Measurements from ENCODE around the gene CZIB.

Gene CZIB

DNA sequence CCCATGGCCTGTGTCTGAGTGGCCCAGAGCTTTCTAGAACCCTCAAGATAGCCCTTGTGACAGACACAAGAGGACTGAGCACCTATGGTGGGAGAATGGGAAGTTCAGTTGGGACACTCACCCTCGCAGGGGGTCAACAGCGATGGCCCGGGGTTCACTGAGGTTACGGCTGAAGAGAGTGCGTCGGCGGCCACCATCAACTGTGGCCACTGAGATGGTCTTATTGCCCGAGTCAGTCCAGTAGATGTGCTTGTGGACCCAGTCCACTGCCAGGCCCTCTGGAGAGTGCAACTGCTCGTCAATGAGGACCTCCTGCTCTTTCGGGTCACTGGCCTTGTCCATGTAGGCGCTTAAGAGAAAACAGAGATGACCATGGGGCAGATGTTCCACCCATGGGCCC lies 43.6 kb upstream of the CZIB start:
- Histone ChIP-seq H3K27me3 (ENCODE audit: insufficient read depth, poor library complexity, severe bottlenecking) (no peaks in the 10 kb centered on the region), H3K9me3 (ENCODE audit: severe bottlenecking) (no peaks in the 10 kb centered on the region), H3K27ac (ENCODE audit: poor library complexity, severe bottlenecking) (no peak overlapping the region), H3K36me3 (ENCODE audit: low read depth) (peaks cover 84% of the 10 kb centered on the region), H3K4me1 (ENCODE audit: insufficient read depth, poor library complexity, severe bottlenecking) (no peaks in the 10 kb centered on the region), H3K4me3 (ENCODE audit: severe bottlenecking) (no peak overlapping the region)
- no peak for DNase-seq (ENCODE audit: low spot score)
- no peak for ATAC-seq (ENCODE audit: low read depth)
- TF ChIP-seq, protein P1, sequence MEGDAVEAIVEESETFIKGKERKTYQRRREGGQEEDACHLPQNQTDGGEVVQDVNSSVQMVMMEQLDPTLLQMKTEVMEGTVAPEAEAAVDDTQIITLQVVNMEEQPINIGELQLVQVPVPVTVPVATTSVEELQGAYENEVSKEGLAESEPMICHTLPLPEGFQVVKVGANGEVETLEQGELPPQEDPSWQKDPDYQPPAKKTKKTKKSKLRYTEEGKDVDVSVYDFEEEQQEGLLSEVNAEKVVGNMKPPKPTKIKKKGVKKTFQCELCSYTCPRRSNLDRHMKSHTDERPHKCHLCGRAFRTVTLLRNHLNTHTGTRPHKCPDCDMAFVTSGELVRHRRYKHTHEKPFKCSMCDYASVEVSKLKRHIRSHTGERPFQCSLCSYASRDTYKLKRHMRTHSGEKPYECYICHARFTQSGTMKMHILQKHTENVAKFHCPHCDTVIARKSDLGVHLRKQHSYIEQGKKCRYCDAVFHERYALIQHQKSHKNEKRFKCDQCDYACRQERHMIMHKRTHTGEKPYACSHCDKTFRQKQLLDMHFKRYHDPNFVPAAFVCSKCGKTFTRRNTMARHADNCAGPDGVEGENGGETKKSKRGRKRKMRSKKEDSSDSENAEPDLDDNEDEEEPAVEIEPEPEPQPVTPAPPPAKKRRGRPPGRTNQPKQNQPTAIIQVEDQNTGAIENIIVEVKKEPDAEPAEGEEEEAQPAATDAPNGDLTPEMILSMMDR (IDR thresholded peaks at IDR 0.05; ENCODE audit: poor library complexity, severe bottlenecking): no peak

DNA sequence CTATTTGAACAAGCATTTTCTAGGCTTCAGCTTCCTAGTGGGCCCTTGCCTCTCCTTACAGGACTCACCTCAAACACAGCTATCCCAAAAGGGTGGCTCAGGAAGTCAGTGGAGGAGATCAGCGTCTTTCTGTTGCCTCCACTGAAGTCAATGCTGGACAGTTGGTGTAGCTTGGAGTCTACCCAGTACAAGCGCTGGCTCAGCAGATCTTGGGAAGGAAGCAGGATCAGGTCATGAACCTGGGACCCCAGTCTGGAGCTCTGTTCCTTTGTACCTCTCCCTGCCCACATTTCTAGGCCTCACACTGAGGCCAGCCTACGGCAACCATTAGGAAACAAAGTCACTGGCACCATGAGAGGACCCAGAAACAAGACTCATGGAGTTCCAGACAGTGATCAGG lies 41.6 kb upstream of the CZIB start:
- H3K9me3 ChIP-seq (ENCODE audit: severe bottlenecking): no peaks in the 10 kb centered on the region
- no peak for DNase-seq (ENCODE audit: low spot score)
- H3K27me3 ChIP-seq (ENCODE audit: insufficient read depth, poor library complexity, severe bottlenecking): no peaks in the 10 kb centered on the region
- no peak overlapping the region for H3K27ac ChIP-seq (ENCODE audit: poor library complexity, severe bottlenecking)
- H3K4me1 ChIP-seq (ENCODE audit: insufficient read depth, poor library complexity, severe bottlenecking): no peaks in the 10 kb centered on the region
- TF ChIP-seq, protein P1 (IDR thresholded peaks at IDR 0.05; ENCODE audit: poor library complexity, severe bottlenecking): no peak
- no peak for ATAC-seq (ENCODE audit: low read depth)
- H3K4me3 ChIP-seq (ENCODE audit: severe bottlenecking): no peak overlapping the region
- peaks cover 91% of the 10 kb centered on the region for H3K36me3 ChIP-seq (ENCODE audit: low read depth)

DNA sequence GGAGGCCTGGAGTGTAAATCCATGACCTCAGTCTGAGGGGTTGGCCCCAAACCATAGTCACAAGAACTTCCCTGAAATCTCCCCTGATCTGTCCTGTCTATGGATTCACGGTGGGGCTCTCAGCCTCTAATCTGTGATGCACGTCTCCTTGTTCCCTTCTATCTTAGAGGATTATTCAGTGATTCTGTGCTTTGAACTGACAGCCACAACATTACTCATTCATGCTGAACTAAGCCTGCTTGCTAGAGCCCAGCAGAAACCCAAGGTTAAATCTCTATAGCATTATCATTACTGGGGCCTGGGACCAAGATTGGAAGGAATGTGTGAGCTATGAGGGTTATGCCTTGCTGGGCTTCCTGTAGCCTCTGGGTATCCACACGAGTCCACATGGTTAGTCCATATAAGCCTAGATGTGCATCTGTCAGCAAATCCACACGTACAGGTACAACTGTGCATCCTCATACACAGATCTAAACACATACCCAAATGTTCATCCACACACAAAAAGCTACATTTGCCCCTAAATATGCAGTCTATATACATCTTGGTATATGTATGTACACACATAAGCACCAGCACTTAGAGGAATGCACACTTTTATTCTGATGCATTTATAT lies 40.3 kb upstream of the CZIB start:
- TF ChIP-seq, protein P1 (IDR thresholded peaks at IDR 0.05; ENCODE audit: poor library complexity, severe bottlenecking): no peak
- peaks cover 90% of the 10 kb centered on the region for H3K36me3 ChIP-seq (ENCODE audit: low read depth)

DNA sequence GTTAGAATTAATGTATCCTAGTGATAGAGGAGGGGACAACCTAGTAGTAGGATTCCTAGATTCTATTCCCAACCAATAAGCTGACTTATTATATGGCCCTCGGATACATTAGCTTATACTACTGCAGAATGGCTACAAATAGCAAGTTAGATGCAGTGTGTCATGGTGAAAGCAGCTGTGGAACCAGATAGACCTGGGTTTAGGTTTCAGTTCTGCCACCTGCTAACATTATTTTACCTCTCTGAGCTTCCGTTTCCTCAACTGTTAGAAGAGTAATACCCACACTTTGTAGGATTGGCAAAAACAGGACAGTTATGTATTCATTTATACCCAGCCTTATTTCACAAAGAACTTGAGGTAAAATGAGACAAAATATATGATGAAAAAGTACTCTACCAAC lies 39.5 kb upstream of the CZIB start:
- no peak for DNase-seq (ENCODE audit: low spot score)
- no peaks in the 10 kb centered on the region for H3K4me1 ChIP-seq (ENCODE audit: insufficient read depth, poor library complexity, severe bottlenecking)

More for the DNA sequence above, 40.3 kb upstream of the CZIB start:
- Histone ChIP-seq H3K4me1 (ENCODE audit: insufficient read depth, poor library complexity, severe bottlenecking) (no peaks in the 10 kb centered on the region), H3K27ac (ENCODE audit: poor library complexity, severe bottlenecking) (no peak overlapping the region), H3K4me3 (ENCODE audit: severe bottlenecking) (no peak overlapping the region), H3K27me3 (ENCODE audit: insufficient read depth, poor library complexity, severe bottlenecking) (no peaks in the 10 kb centered on the region), H3K9me3 (ENCODE audit: severe bottlenecking) (no peaks in the 10 kb centered on the region)
- DNase-seq (ENCODE audit: low spot score) (no peak), ATAC-seq (ENCODE audit: low read depth) (no peak)

DNA sequence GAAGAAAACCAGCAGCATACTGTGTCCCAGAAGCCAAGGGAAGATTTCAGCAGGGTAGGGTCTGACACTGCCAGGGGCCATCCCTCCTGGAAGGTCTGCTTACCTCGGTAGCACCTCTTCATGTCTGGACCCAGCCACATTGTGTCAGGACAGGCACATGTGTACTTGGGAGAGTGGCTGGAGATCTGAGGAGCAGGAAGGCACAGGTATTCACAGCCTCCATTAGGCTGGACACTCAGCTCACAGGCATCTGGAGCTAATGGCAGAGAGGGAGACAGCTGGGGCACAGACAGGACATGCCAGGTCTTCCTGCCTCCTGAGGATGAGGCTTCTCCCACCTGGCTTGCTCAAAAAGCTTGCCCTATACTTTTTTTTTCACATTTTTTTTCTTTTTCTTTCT lies 37.8 kb upstream of the CZIB start:
- TF ChIP-seq, protein P1 (IDR thresholded peaks at IDR 0.05; ENCODE audit: poor library complexity, severe bottlenecking): no peak
- H3K27me3 ChIP-seq (ENCODE audit: insufficient read depth, poor library complexity, severe bottlenecking): no peaks in the 10 kb centered on the region
- no peak overlapping the region for H3K4me3 ChIP-seq (ENCODE audit: severe bottlenecking)
- H3K4me1 ChIP-seq (ENCODE audit: insufficient read depth, poor library complexity, severe bottlenecking): no peaks in the 10 kb centered on the region
- no peak overlapping the region for H3K27ac ChIP-seq (ENCODE audit: poor library complexity, severe bottlenecking)
- H3K9me3 ChIP-seq (ENCODE audit: severe bottlenecking): no peaks in the 10 kb centered on the region
- DNase-seq (ENCODE audit: low spot score) (no peak), ATAC-seq (ENCODE audit: low read depth) (no peak)
- H3K36me3 ChIP-seq (ENCODE audit: low read depth): peaks cover 91% of the 10 kb centered on the region

More for the DNA sequence above, 39.5 kb upstream of the CZIB start:
- H3K36me3 ChIP-seq (ENCODE audit: low read depth): peaks cover 90% of the 10 kb centered on the region
- TF ChIP-seq, protein P1 (IDR thresholded peaks at IDR 0.05; ENCODE audit: poor library complexity, severe bottlenecking): no peak
- ATAC-seq (ENCODE audit: low read depth): no peak
- H3K4me3 ChIP-seq (ENCODE audit: severe bottlenecking): no peak overlapping the region
- H3K9me3 ChIP-seq (ENCODE audit: severe bottlenecking): no peaks in the 10 kb centered on the region
- H3K27me3 ChIP-seq (ENCODE audit: insufficient read depth, poor library complexity, severe bottlenecking): no peaks in the 10 kb centered on the region
- H3K27ac ChIP-seq (ENCODE audit: poor library complexity, severe bottlenecking): no peak overlapping the region
